Stomach (tissue), 4 donors: ENCODE results near the gene SOX5.

Experiments used
- EP300 ChIP-seq: sonication (generic); formaldehyde crosslinking; IDR thresholded peaks from one replicate; pipeline ENCODE4 v1.6.1; 2017; ENCODE audit warnings: antibody characterized with exemption
- TF ChIP-seq, protein P1 (sequence below), 7 experiments: fragments of 450-650 bp in 4 of 7; fragments of 200-600 bp in 3 of 7; sonication (generic) in 3 of 7; IDR thresholded peaks; one replicate each; pipeline ENCODE4 v1.5.1; 2016 to 2019; ENCODE audit warnings: antibody characterized with exemption in 7 of 7, control low read depth in 2 of 7, mild to moderate bottlenecking in 1 of 7

DNA sequence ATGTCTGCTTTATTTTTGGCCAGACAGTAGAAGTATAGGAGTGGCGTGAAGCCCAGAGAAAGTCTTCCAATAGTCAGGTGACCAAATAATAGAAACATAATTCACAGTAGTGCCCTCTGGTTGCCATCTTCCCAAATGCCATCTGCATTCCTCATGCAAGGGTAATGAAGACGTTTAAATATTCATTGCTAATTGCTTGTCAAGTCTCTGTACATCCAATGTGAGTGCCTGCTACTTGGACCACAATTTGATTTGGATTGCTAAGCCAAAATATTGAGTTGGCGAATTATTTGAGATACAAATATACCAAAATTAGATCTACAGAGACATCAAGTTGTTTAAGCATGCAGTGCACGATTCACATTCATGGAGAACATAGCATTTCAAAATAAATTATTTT is 402.7 kb downstream of the SOX5 start:
- TF ChIP-seq, protein P1, sequence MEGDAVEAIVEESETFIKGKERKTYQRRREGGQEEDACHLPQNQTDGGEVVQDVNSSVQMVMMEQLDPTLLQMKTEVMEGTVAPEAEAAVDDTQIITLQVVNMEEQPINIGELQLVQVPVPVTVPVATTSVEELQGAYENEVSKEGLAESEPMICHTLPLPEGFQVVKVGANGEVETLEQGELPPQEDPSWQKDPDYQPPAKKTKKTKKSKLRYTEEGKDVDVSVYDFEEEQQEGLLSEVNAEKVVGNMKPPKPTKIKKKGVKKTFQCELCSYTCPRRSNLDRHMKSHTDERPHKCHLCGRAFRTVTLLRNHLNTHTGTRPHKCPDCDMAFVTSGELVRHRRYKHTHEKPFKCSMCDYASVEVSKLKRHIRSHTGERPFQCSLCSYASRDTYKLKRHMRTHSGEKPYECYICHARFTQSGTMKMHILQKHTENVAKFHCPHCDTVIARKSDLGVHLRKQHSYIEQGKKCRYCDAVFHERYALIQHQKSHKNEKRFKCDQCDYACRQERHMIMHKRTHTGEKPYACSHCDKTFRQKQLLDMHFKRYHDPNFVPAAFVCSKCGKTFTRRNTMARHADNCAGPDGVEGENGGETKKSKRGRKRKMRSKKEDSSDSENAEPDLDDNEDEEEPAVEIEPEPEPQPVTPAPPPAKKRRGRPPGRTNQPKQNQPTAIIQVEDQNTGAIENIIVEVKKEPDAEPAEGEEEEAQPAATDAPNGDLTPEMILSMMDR (IDR thresholded peaks at IDR 0.05): no peak
- no peak for TF ChIP-seq EP300
